Hepatic stellate cell (primary cell): ENCODE measurements around the gene SEMG2.

ENCODE experiments used
- DNase-seq: peaks from one replicate; pipeline ENCODE4 v3.0.0; 2011; ENCODE audit warnings: low spot score

The SEMG2 gene, protein sequence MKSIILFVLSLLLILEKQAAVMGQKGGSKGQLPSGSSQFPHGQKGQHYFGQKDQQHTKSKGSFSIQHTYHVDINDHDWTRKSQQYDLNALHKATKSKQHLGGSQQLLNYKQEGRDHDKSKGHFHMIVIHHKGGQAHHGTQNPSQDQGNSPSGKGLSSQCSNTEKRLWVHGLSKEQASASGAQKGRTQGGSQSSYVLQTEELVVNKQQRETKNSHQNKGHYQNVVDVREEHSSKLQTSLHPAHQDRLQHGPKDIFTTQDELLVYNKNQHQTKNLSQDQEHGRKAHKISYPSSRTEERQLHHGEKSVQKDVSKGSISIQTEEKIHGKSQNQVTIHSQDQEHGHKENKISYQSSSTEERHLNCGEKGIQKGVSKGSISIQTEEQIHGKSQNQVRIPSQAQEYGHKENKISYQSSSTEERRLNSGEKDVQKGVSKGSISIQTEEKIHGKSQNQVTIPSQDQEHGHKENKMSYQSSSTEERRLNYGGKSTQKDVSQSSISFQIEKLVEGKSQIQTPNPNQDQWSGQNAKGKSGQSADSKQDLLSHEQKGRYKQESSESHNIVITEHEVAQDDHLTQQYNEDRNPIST

DNA sequence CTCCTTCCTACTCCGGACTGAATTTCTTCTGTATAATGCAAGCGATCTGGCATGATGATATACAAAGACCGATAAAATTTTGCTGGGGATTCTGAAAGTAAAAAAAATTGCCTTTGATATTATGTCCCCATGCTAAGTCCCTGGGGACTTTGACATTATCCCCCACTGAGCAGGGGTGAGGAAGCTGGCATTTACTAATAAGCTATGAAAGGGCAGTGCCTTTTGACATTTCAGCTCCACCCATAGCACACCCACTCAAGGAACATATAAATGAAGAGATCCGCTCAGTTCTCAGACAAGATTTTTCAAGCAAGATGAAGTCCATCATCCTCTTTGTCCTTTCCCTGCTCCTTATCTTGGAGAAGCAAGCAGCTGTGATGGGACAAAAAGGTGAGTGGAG is at the start of gene SEMG2:
TSS of gene SEMG2 (plus strand) at position 298 of the 400 bp plus-strand sequence. CDS start at position 315, 17 bp downstream.
- DNase-seq: no peak

DNA sequence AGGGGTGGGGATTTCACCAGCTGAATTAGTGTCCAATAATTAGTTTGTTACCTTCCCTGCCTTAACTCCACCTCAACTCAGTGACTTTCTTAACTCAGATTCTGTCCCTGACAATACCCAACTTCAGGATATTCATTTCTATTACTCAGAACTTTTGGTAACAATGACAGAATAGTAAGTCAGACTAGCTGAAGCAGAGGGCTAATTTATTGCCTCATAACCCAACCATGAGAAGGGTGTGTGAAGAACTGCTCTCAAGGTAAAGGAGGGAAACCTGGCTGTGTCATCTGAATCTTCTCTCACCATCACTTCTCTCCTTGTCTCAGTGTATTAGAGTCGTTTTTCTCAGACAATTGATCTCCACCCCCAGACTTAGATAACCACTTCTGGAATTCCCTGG is 47.7 kb upstream of the SEMG2 start:
- DNase-seq: no peak

DNA sequence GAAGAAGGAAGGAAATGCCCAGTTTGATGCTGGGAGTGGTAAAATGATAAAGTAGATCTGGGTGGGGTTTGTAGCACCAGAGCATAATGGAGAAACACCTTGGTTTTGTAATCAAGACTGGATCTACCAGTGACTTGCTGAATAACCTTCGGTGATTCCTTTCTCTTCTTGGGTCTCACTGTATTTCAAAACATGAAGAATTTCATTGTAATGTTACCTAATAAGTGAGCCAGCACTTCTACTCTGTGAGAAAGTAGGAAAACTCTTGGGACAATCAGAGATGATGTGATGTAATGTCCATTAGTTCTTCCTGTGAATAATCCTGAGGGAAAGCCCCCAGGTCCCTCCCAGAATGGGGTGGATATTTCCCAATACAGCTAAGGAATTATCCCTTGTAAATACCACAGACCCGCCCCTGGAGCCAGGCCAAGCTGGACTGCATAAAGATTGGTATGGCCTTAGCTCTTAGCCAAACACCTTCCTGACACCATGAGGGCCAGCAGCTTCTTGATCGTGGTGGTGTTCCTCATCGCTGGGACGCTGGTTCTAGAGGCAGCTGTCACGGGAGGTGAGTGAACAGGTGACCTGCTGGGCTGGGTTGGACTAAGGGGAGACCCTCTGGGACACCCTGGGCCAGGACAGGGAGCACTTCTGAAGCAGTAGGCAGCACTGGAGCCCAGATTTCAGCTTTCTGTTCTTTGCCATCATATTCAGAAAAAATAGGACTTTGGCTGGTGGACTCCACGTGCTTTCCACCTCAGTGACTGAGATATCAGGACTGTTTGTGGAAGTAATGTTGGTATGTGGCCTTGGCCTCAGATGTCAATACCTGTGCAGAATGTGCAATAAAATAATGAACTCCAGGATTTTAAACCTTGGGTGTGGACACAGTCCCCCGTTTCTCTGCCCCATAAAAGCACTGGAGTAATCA is 46.5 kb upstream of the SEMG2 start, which contains the start of gene PI3:
TSS of gene PI3 (plus strand) at position 469 of the 931 bp plus-strand sequence. CDS start at position 490, 21 bp downstream.
- no peak for DNase-seq

DNA sequence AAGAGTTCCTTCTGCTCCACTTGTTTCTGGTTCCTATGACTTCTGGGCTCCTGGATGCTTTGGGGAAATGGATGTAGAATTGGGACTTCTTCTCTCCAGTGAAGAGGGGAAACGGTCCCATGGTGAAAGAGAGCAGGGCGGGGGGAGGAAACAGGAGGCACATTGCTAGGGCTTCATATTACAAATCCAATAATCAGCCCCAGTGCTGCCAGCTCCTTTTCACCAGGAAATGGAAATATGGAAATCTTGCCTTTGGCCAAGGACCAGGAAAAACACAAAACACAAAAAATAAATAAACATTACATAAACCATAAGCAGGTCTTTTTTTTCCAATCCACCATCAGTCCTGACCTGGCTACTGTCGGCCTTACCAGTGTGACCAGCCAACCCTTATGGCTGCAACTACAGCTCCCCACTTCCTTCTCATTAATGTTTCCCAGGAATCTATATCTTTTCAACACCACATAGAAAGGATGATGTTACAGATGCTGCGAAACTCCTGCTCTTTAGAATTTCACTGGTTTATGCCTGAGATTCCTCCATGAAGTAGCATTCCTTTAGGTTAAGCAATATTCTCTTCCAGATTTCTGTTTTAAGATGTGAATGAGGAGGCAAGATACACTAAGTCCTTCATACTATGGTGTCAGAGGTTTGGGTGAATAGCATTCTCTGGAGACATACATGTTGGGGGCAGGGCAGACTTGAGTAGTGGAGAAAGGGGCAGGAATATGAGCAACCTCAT is 44.5 kb upstream of the SEMG2 start:
- no peak for DNase-seq

DNA sequence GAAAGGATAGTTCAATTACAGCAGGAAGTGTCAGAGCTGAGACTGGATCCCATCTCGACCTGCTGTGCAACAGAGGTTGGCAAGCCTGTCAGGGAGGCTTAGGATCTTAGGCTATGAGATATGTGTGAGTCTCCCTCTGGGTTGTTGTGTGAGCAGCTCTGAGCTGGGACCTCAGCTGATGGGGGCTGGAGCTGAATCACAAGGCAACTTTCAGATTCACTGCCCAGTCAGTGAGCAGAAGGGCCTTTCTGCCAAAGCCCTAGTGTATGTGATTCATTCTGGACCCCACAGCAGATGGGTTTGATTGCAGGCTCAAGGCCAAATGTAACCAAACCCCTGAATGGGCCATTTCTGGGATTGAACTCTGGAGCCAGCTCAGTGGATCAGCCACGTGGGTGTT is 42.0 kb upstream of the SEMG2 start:
- no peak for DNase-seq

DNA sequence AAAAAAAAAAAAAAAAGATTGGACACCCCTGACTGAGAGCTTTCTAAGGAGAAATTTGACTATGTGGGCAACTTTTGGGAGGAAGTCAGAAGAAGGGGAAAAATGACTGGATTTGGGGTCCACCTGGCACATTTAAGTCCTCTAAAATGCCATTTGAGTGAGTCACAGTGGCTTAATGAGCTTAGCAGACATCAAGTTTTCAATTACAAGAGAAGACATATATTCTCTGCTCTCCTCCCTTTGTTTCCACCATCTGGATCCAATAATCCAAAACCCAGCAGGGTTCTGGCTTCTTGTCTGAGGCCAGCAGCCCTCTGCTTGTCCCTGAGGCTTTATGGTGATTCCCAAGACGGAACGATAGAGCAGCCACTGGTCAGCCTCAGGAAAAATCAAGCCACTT is 39.5 kb upstream of the SEMG2 start:
- no peak for DNase-seq

DNA sequence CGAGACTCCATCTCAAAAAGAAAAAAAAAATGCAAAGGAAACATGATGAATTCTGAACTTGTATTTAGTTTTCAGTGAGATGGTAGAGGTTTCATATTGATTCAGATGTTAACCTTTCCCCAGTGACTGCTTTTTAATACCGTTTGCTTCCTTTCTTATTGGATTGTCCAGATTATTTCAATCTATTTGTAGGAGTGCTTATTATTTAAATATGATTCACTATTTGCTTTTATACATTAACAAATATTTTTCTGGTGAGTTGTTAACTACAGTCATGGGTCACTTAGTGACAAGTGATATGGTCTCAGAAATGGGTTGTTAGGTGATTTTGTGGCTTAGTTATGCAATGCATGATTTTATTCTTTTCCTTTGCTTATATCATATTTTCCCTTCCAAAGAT is 38.1 kb upstream of the SEMG2 start:
- DNase-seq: no peak

DNA sequence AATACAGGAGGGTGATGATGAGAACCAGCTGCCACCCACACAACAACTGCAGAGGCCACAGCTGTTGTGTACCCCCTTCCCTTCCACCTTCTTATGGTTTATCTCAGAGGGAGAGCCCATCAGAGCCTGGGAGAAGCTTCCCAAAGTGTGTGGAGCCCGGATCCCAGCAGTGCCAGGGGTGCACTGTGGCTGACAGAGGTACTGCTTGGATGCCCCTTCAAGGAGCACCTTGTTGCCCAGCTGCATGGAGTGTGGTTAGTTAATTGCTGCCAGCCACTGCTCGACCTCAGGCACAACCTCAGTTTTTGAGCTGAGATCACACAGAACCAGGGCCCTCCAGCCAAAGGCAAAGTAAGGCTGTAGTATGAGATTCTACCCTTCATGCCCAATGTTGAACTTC is 33.5 kb upstream of the SEMG2 start:
- no peak for DNase-seq

DNA sequence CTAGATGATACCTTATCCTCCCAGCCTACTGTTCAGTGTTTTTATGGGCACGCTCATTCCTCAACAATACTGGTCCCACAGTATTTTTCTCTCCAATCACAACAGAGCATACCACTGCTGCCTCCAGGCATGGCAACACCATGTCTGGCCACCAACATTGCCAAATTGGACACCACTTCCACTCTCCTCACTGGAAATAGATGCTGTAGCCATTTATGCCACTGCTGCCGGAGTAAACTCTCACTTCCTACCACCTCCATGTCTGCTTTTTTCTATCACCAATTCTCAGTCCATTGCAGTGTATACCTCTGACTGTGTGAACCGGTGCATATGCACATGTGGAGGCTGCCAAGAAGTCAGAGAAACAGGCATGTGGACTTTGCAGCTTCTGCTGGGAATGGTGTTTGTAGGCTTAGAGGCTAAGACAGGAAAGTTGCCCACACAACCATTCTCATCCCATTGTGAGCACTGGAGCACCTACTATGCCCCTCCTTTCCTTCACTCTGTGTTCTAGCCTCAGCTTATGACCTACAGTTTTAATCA is 32.0 kb upstream of the SEMG2 start:
- no peak for DNase-seq

DNA sequence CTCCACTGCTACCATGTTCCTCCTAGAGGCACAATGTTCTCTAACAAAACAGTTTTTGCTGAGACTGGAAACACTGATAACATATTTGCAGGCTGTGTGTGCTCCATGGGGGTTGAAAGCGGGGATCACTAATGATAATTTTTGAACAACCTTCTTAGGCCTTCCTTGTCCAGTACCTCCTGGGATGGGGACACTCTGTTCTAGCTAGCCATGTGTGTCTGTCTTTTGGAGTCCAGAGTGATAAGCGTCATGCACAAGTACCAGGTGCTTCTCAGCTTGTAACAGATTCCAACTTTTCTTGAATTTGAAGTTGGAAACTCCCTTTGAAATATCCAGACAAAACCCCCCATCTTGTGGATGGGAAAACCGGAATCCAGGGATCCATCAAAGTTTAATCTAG is 31.3 kb upstream of the SEMG2 start:
- DNase-seq: no peak

DNA sequence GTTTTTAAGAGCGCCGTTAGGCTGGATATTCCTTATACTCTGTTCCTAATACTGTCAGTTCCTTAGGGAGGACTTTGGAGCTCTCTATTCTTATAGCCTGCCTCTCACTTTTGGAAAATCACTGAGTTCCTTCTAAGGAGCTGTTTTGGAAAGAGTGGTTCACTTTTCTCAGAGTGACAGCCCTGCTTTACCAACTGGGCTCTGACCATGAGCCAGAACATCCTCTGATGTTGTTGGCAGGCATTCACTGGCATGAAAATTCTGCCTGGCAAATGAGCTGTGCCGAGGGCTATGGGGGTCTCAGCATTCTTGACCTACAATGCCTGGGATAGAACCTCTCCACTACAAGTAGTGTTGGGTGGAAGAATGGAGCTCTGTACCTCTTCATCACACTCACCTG is 29.2 kb upstream of the SEMG2 start:
- DNase-seq: no peak

DNA sequence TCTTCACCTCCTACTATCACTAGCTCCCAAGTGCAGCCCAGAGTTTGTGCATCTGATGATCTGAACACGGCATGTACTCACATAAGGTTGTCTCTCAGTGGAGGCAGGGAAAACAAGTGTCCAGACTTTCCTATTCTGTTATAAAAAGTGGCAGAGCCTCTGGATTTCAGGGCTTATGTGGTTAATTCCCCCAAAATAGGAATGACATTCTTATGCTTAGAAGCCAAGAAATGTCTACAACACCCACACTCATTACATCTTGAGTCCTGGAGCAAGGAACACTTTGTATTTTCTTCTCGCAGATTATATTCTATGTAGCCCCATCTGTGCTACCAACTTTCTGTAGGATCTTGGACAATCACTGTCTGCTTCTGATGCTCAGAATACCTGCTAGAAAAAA is 27.8 kb upstream of the SEMG2 start:
- no peak for DNase-seq

DNA sequence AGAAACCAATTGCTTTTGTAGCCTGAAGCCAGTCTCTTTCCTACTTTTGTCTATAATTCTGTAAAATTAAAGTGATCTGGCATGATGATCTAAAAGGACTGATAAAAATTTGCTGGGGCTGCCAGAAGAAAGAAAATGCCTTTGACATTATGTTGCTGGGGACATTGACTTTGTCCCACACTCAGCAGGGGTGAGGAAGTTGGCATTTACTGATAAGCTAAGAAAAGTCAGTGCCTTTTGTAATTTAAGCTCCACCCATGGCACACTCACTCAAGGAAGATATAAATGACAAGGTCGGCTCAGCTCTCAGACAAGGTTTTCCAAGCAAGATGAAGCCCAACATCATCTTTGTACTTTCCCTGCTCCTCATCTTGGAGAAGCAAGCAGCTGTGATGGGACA is 14.4 kb upstream of the SEMG2 start, which contains the start of gene SEMG1:
TSS of gene SEMG1 (plus strand) at position 309 of the 400 bp plus-strand sequence. CDS start at position 330, 21 bp downstream.
- no peak for DNase-seq

DNA sequence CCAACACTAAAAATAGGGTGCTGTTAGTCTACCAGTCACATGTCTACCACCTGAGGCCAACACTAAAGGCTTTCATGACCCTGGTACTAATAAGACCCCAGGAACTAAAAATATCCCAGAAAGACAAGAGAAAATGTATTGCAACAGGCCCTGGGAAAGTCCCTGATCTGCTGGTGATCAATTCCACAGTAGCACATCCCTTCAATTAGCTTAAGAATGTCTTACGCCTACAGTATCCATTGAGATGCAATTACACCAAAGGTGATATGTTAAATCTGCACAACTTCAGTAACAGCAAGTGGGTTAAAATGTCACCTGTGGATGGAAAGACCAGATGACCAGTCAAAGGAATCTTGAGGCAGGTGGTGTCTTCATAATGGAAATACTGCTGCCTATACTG is 11.2 kb upstream of the SEMG2 start:
- no peak for DNase-seq

DNA sequence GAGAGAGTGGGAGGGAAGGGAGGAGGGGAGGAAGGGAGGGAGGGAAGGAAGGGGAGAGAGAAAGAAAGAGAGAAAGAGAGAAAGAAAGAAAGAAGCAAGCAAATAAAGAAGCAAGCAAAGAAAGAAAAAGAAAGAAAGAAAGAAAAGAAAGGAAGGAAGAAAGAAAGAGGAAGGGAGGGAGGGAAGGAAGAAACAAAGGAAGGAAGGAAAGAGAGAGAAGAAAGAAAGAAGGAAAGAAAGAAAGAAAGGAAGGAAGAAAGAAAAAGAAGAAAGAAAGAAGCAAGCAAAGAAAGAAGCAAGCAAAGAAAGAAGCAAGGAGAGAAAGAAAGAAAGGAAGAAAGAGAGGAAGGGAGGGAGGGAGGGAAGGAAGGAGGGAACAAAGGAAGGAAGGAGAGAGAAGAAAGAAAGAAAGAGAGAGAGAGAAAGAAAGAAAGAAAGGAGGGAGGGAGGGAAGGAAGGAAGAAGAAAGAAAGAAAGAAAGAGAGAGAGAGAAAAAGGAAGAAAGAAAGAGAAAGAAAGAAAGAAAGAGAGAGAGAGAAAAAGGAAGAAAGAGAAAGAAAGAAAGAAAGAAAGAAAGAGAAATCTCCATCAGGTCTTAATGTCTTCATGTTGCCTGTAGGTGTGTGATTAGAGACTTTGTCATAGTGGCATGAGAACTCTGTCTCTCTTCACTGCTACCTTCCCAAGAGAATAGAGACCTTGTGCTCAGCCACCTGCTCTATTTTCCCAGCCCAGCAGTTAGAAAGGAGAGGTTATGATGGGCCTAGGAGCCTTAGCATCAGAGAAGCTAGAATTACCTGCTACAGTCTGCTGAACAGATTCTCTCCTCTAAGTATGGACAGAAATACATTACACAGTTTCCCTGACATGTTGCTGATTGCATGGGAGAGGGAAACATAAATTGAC is 9.4 kb upstream of the SEMG2 start:
- no peak for DNase-seq

DNA sequence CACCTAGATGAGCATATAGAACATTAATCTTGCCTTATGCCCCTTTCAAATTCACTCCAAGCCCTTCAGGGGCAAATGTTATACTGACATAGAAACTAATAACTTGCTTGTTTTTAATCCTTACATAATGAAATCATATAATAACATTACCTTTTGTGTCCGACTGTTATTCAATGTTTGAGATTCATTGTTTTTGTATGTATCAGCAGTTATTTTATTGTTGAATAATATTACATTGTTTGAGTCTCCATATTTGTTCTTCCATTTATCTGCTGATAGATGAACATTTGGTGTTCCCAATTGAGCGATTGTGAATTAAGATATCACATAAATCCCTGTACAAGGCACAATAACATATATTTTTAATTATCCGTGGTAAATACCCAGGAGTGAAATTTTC is 8.3 kb upstream of the SEMG2 start:
- DNase-seq: no peak

DNA sequence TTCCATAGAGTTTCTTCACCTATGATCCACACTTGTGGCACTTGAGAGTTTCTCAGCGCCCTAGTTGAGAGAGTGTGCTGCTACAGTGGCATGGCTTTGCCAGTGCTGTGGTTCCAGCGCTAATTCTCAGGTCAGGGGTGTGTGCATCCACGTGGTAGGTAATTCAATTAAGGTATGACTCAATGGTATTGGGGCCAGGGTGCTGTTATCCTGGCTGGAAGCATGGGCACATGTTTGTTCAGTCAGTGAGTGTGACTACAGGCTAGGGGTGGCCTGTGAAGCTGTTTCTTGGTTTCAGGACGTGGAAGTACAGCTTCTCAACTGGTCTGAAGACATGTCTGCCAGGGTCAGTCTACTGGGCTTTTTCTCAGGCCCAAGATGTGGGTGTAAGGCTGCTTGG is 3.0 kb upstream of the SEMG2 start:
- DNase-seq: no peak

DNA sequence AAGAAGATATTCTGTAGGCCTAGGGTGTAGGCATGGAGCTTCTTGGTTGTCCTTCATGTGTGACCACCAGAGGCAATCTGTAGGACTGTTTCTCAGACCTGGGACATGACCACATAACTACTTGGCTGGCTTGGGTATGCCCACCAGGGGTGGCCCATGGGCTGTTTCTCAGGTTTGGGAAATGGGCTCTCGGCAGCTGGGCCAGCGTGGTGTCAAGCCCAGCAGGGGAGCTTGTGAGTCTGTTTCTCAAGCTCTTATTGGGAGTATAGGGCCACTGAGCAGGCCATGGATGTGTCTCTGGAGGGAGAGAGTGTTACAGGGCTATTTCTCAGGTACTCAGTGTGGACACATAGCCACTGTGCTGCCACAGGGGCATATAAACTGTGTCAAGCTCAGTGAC is 2.5 kb upstream of the SEMG2 start:
- no peak for DNase-seq

DNA sequence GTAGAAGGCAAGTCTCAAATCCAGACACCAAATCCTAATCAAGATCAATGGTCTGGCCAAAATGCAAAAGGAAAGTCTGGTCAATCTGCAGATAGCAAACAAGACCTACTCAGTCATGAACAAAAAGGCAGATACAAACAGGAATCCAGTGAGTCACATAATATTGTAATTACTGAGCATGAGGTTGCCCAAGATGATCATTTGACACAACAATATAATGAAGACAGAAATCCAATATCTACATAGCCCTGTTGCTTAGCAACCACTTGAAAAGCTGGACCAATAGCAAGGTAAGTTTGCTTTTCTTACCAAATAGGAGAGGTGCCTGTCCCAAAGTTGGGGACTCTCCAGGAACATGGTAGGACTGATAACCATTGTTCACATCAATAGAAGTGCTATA is 2.0 kb downstream of the SEMG2 start:
- DNase-seq: no peak

DNA sequence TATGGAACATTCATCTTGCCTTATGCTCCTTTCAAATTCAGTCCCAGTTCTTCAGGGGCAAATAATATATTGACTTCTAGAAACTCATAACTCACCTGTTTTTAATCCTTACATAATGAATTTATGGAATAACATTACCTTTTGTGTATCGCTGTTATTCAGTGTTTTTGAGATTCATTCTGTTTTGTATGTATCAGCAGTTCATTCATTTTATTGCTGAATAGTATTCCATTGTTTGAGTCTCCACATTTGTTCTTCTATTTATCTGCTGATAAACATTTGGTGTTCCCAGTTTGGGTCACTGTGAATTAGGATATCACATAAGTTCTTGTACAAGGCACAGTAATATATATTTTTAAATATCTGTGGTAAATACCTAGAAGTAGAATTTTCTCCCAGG is 5.1 kb downstream of the SEMG2 start:
- no peak for DNase-seq
